ENCODE measurements around the gene CFAP43.

DNA sequence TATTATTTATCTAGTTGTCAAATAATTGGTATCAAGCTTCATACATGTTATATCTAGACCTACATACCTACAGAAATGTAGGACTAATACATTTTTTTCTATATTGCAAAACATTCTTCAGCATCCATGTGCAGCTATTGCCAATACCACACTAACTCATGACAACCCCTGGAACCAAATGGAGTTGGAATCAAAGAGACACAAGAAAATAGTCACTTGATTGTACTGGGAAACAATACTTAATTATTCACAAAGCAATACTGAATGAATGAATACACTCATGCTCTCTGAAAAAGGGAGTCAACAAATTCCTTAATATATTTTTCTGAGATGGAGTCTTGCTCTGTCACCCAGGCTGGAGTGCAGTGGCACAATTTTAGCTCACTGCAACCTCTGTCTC, 10.4 kb upstream of the CFAP43 start:
- TF ChIP-seq EZH2 (IDR thresholded peaks at IDR 0.05) (no peak), POLR2AphosphoS5 (IDR thresholded peaks at IDR 0.05; ENCODE audit: borderline replicate concordance, low read depth, low read length) (no peak), FOXP2 (optimal IDR thresholded peaks at IDR 0.05; ENCODE audit: control extremely low read depth, extremely low read length, insufficient read depth) (no peak)
